Hepatocyte (in vitro differentiated cells): Measurements from ENCODE around the gene USP37.

Experiments
- CTCF ChIP-seq: fragments of 200-600 bp; sonication (generic); IDR thresholded peaks from 2 replicates; pipeline ENCODE4 v1.5.1; 2016; ENCODE audit warnings: antibody characterized with exemption, mild to moderate bottlenecking; ENCODE audit not compliant: poor library complexity
- EZH2 ChIP-seq: fragments of 200-600 bp; sonication (generic); IDR thresholded peaks from 2 replicates; pipeline ENCODE4 v1.6.1; 2016; ENCODE audit warnings: antibody characterized with exemption, mild to moderate bottlenecking, borderline replicate concordance
- EZH2phosphoT487 ChIP-seq: fragments of 200-600 bp; sonication (generic); IDR thresholded peaks from one replicate; pipeline ENCODE4 v1.6.1; 2018; ENCODE audit warnings: antibody characterized with exemption, mild to moderate bottlenecking, low read depth, moderate library complexity; ENCODE audit not compliant: unreplicated experiment, severe bottlenecking

- TF ChIP-seq CTCF, result no peak
- no peak for TF ChIP-seq EZH2
- TF ChIP-seq EZH2phosphoT487, result no peak
These were observed 163.6 kb downstream of the USP37 start for GRCh38 chr2:218404351-218405085.
